ENCODE data around the gene GNAI3. TPM values are rescaled to one million over a fixed set of nuclear protein-coding genes. Genes with fewer than 3 reads are reported as not detected.

GNAI3 gene
- total and polyA plus RNA-seq, 4 donors = 2.7 to 10.4 (median 6.5) TPM

- ATAC-seq (ENCODE audit: insufficient read depth, low FRiP score) = no peak
- Histone ChIP-seq H3K4me1 (ENCODE audit: control insufficient read depth in 5 of 5, insufficient read depth in 5 of 5, low read length in 5 of 5) (peaks cover 0 to 13% (median 10%) of the 10 kb centered on the region in 5 donors), H3K9me3 (ENCODE audit: control insufficient read depth in 4 of 4, insufficient read depth in 3 of 4, low read length in 3 of 4) (no peaks in the 10 kb centered on the region), H3K36me3 (ENCODE audit: control insufficient read depth in 4 of 4, insufficient read depth in 4 of 4, low read length in 4 of 4) (no peaks in the 10 kb centered on the region), H3K27me3 (ENCODE audit: control insufficient read depth in 3 of 3, insufficient read depth in 3 of 3, low read length in 2 of 3) (peaks cover 0 to 3% (median 0%) of the 10 kb centered on the region in 3 donors), H3K27ac (ENCODE audit: low read depth in 1 of 2, low read length in 1 of 2) (no peak overlapping the region), H3K4me3 (no peak overlapping the region), H3K9ac (ENCODE audit: insufficient read depth in 1 of 2, low read length in 2 of 2) (no peak overlapping the region)
- 88% methylated on average over 10 of the region's 10 CpGs for WGBS, 2 donors
- TF ChIP-seq CTCF (IDR thresholded peaks at IDR 0.05; ENCODE audit: control extremely low read depth, extremely low read depth) = no peak
- DNase-seq = no peak
These were observed 5.8 kb upstream of the GNAI3 start for GRCh38 chr1:109542657-109543056.

GRCh38 chr1:109543283-109543987 lies 5.0 kb upstream of the GNAI3 start:
- Histone ChIP-seq H3K9me3 (ENCODE audit: control insufficient read depth in 4 of 4, insufficient read depth in 3 of 4, low read length in 3 of 4) (no peaks in the 10 kb centered on the region), H3K36me3 (ENCODE audit: control insufficient read depth in 4 of 4, insufficient read depth in 4 of 4, low read length in 4 of 4) (no peaks in the 10 kb centered on the region), H3K4me3 (no peak overlapping the region), H3K27me3 (ENCODE audit: control insufficient read depth in 3 of 3, insufficient read depth in 3 of 3, low read length in 2 of 3) (peaks cover 0 to 3% (median 0%) of the 10 kb centered on the region in 3 donors), H3K9ac (ENCODE audit: insufficient read depth in 1 of 2, low read length in 2 of 2) (no peak overlapping the region), H3K4me1 (ENCODE audit: control insufficient read depth in 5 of 5, insufficient read depth in 5 of 5, low read length in 5 of 5) (peaks cover 0 to 16% (median 11%) of the 10 kb centered on the region in 5 donors), H3K27ac (ENCODE audit: low read depth in 1 of 2, low read length in 1 of 2) (no peak overlapping the region)
- ATAC-seq (ENCODE audit: insufficient read depth, low FRiP score) (no peak), DNase-seq (no peak)
- 89% methylated on average over 24 of the region's 24 CpGs for WGBS, 2 donors
- TF ChIP-seq CTCF (IDR thresholded peaks at IDR 0.05; ENCODE audit: control extremely low read depth, extremely low read depth) = no peak

GRCh38 chr1:109543988-109544735 lies 4.3 kb upstream of the GNAI3 start:
- no peak for ATAC-seq (ENCODE audit: insufficient read depth, low FRiP score)
- Histone ChIP-seq H3K4me1 (ENCODE audit: control insufficient read depth in 5 of 5, insufficient read depth in 5 of 5, low read length in 5 of 5) (peaks cover 0 to 16% (median 11%) of the 10 kb centered on the region in 5 donors), H3K36me3 (ENCODE audit: control insufficient read depth in 4 of 4, insufficient read depth in 4 of 4, low read length in 4 of 4) (peaks cover 0 to 3% (median 0%) of the 10 kb centered on the region in 4 donors), H3K9ac (ENCODE audit: insufficient read depth in 1 of 2, low read length in 2 of 2) (no peak overlapping the region), H3K9me3 (ENCODE audit: control insufficient read depth in 4 of 4, insufficient read depth in 3 of 4, low read length in 3 of 4) (no peaks in the 10 kb centered on the region), H3K27me3 (ENCODE audit: control insufficient read depth in 3 of 3, insufficient read depth in 3 of 3, low read length in 2 of 3) (peaks cover 0 to 3% (median 0%) of the 10 kb centered on the region in 3 donors), H3K4me3 (no peak overlapping the region), H3K27ac (ENCODE audit: low read depth in 1 of 2, low read length in 1 of 2) (no peak overlapping the region)
- whole genome bisulfite sequencing, 2 donors = 74 to 87% methylated on average over 14 of the region's 14 CpGs
- no peak for TF ChIP-seq CTCF (IDR thresholded peaks at IDR 0.05; ENCODE audit: control extremely low read depth, extremely low read depth)
- no peak for DNase-seq

Data from lung (tissue), 12 donors.